Limb (tissue), 2 donors: ENCODE data around the gene ADM5.
A peak's percentile ranks its signal among the peaks of the same experiment; 100 is the strongest.

Source experiments
- DNase-seq, 2 donors: peaks; one replicate each; pipeline ENCODE4 v3.0.0-alpha.2; 2016; ENCODE audit errors: extremely low spot score in 2 of 2

Gene ADM5

GRCh38 chr19:49658139-49658517 is 31.3 kb upstream of the ADM5 start:
- DNase-seq = no peak

- no peak for DNase-seq
Measured at GRCh38 chr19:49658566-49659442, 30.6 kb upstream of the ADM5 start.

- DNase-seq = no peak
Measured at GRCh38 chr19:49660338-49660961, 28.9 kb upstream of the ADM5 start.

- no peak for DNase-seq
Measured at GRCh38 chr19:49662011-49662410, 27.4 kb upstream of the ADM5 start.

GRCh38 chr19:49663224-49663623 is 26.2 kb upstream of the ADM5 start:
- DNase-seq = no peak

- DNase-seq = peak; percentile 60 to 93
Measured at GRCh38 chr19:49664171-49665035, 25.0 kb upstream of the ADM5 start.

- DNase-seq = no peak
Measured at GRCh38 chr19:49665036-49665350, 24.4 kb upstream of the ADM5 start.

- DNase-seq = peak; percentile 97 to 98
Measured at GRCh38 chr19:49665351-49666119, 23.9 kb upstream of the ADM5 start, which contains the start of the genes BCL2L12 and IRF3. Gene BCL2L12 (plus strand): TSS chr19:49665933. CDS start chr19:49666693, 760 bp downstream. Gene IRF3 (minus strand): TSS chr19:49665857. CDS start chr19:49664838, 1,019 bp downstream.

- DNase-seq = no peak
Measured at GRCh38 chr19:49666120-49666444, 23.3 kb upstream of the ADM5 start.

GRCh38 chr19:49667473-49667872 is 21.9 kb upstream of the ADM5 start:
- DNase-seq = no peak

- DNase-seq = no peak
Measured at GRCh38 chr19:49669516-49669915, 19.9 kb upstream of the ADM5 start.

- DNase-seq = peak; percentile 68 to 80
Measured at GRCh38 chr19:49672131-49672919, 17.1 kb upstream of the ADM5 start.

GRCh38 chr19:49676136-49676783 is 13.1 kb upstream of the ADM5 start:
- DNase-seq = no peak

- DNase-seq = peak; percentile 100
Measured at GRCh38 chr19:49676784-49677230, 12.6 kb upstream of the ADM5 start.

- peak in 1 of 2 donors; percentile 86 for DNase-seq
Measured at GRCh38 chr19:49677231-49677900, 12.0 kb upstream of the ADM5 start, which contains the start of gene PRMT1. Gene PRMT1 (plus strand): TSS chr19:49677271. CDS start chr19:49677281, 10 bp downstream.

- peak; percentile 60 to 93 for DNase-seq
Measured at GRCh38 chr19:49677901-49678674, 11.3 kb upstream of the ADM5 start.

- DNase-seq = no peak
Measured at GRCh38 chr19:49678985-49679770, 10.2 kb upstream of the ADM5 start.
